ENCODE measurements around the gene FAM222A. TPM values are rescaled to one million over a fixed set of nuclear protein-coding genes. Genes with fewer than 3 reads are reported as not detected.

The FAM222A gene
- total RNA-seq, 1 experiment from 2014 or later, result 3.1 TPM

GRCh38 chr12:109807954-109808643, 94.5 kb downstream of the FAM222A start:
- no TSS peak for BruUV-seq (replicated peaks)
- CTCF ChIA-PET, result interaction anchor here (0.5 kb wide), 1 partner anchor 31 kb away, joined by 3 read pairs; no protein-coding TSS in a partner anchor
- H2AFZ ChIP-seq, result no peak overlapping the region
- H3K4me1 ChIP-seq (replicated peaks; ENCODE audit: insufficient read depth), result no peaks in the 10 kb centered on the region
- no peak for DNase-seq
- H3K4me2 ChIP-seq, result no peak overlapping the region
- no peaks in the 10 kb centered on the region for H4K20me1 ChIP-seq (ENCODE audit: insufficient read depth)
- no peak overlapping the region for H3K4me3 ChIP-seq
- POLR2A ChIA-PET (ENCODE audit: unreplicated experiment), result no interaction called here
- no peaks in the 10 kb centered on the region for H3K79me2 ChIP-seq (ENCODE audit: low read depth)
- H3K9me3 ChIP-seq (ENCODE audit: insufficient read depth, low read depth), result no peaks in the 10 kb centered on the region
- intact Hi-C loops (cut with micrococcal nuclease; ENCODE audit: unreplicated experiment), result no loop called here
- no peaks in the 10 kb centered on the region for H3K27me3 ChIP-seq (ENCODE audit: insufficient read depth, low read depth)
- H3F3A ChIP-seq (ENCODE audit: insufficient read depth, low read depth), result no peaks in the 10 kb centered on the region
- H3K27ac ChIP-seq, result no peak overlapping the region
- H3K36me3 ChIP-seq (ENCODE audit: low read depth), result no peaks in the 10 kb centered on the region
- TF ChIP-seq EZH2 (IDR thresholded peaks at IDR 0.05; ENCODE audit: low read depth) (no peak), CTCF (conservative IDR thresholded peaks at IDR 0.05) (no peak)
- H3K9me2 ChIP-seq (ENCODE audit: insufficient read depth), result no peaks in the 10 kb centered on the region

GRCh38 chr12:109808876-109809646, 95.4 kb downstream of the FAM222A start:
- Histone ChIP-seq H3F3A (ENCODE audit: insufficient read depth, low read depth) (no peaks in the 10 kb centered on the region), H3K4me1 (replicated peaks; ENCODE audit: insufficient read depth) (no peaks in the 10 kb centered on the region), H4K20me1 (ENCODE audit: insufficient read depth) (no peaks in the 10 kb centered on the region), H3K79me2 (ENCODE audit: low read depth) (no peaks in the 10 kb centered on the region), H2AFZ (no peak overlapping the region), H3K4me3 (no peak overlapping the region), H3K36me3 (ENCODE audit: low read depth) (no peaks in the 10 kb centered on the region), H3K27me3 (ENCODE audit: insufficient read depth, low read depth) (no peaks in the 10 kb centered on the region), H3K9me2 (ENCODE audit: insufficient read depth) (no peaks in the 10 kb centered on the region), H3K27ac (no peak overlapping the region), H3K9me3 (ENCODE audit: insufficient read depth, low read depth) (no peaks in the 10 kb centered on the region), H3K4me2 (no peak overlapping the region)
- intact Hi-C loops (cut with micrococcal nuclease; ENCODE audit: unreplicated experiment), result no loop called here
- ChIA-PET CTCF (no interaction called here), POLR2A (ENCODE audit: unreplicated experiment) (no interaction called here)
- no TSS peak for BruUV-seq (replicated peaks)
- TF ChIP-seq EZH2 (IDR thresholded peaks at IDR 0.05; ENCODE audit: low read depth), result no peak
- TF ChIP-seq CTCF (conservative IDR thresholded peaks at IDR 0.05), result no peak
- DNase-seq, result no peak

GRCh38 chr12:109810954-109811623, 97.5 kb downstream of the FAM222A start:
- Histone ChIP-seq H3K9me2 (ENCODE audit: insufficient read depth) (no peaks in the 10 kb centered on the region), H3K4me1 (replicated peaks; ENCODE audit: insufficient read depth) (no peaks in the 10 kb centered on the region), H3K79me2 (ENCODE audit: low read depth) (no peaks in the 10 kb centered on the region), H3K36me3 (ENCODE audit: low read depth) (no peaks in the 10 kb centered on the region), H3F3A (ENCODE audit: insufficient read depth, low read depth) (no peaks in the 10 kb centered on the region), H3K27me3 (ENCODE audit: insufficient read depth, low read depth) (no peaks in the 10 kb centered on the region), H3K27ac (no peak overlapping the region), H3K9me3 (ENCODE audit: insufficient read depth, low read depth) (no peaks in the 10 kb centered on the region), H4K20me1 (ENCODE audit: insufficient read depth) (no peaks in the 10 kb centered on the region), H2AFZ (no peak overlapping the region), H3K4me3 (no peak overlapping the region), H3K4me2 (no peak overlapping the region)
- no peak for DNase-seq
- TF ChIP-seq CTCF (conservative IDR thresholded peaks at IDR 0.05) (no peak), EZH2 (IDR thresholded peaks at IDR 0.05; ENCODE audit: low read depth) (no peak)
- ChIA-PET CTCF (no interaction called here), POLR2A (ENCODE audit: unreplicated experiment) (no interaction called here)
- no TSS peak for BruUV-seq (replicated peaks)
- intact Hi-C loops (cut with micrococcal nuclease; ENCODE audit: unreplicated experiment), result no loop called here

All from PC-9 (cell line).